ENCODE data around the gene CREB3L2.

Gene CREB3L2

DNA sequence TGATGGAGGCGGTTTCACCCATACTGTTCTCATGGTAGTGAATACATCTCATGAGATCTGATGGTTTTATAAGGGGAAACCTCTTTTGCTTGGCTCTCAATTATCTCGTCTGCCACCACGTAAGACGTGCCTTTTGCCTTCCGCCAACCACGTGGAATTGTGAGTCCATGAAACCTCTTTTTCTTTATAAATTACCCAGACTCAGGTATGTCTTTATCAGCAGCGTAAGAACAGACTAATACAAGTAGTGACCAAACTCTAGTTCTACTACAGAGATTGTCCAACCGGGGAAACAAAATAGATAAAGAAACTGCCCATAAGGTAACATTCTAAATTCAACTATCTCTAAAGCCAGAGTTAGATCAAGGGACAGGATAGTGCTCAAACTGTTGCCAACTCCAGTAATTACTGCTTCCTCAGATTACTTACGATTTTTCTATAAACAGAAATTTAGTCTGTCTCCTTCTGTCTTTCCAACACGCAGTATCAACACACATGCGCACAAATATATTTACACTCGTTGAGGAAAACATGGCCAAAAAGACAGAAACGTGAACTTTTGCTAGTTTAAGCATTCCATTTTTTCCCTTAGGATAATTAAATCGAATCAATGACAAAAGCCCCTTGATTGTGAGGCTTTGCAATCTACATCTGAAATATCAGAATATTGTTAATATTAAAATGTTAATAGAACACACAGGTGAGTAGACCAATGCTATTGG lies 36.9 kb downstream of the CREB3L2 start:
- Histone ChIP-seq H3K27me3 (ENCODE audit: control insufficient read depth, insufficient read depth, low read length, poor library complexity, severe bottlenecking) (no peaks in the 10 kb centered on the region), H3K4me3 (ENCODE audit: insufficient read depth, low read depth, low read length) (no peak overlapping the region), H3K36me3 (ENCODE audit: control insufficient read depth, insufficient read depth, low read length) (no peaks in the 10 kb centered on the region), H3K4me1 (ENCODE audit: control insufficient read depth, insufficient read depth, low read length) (no peaks in the 10 kb centered on the region), H3K27ac (ENCODE audit: insufficient read depth, low read depth, low read length, poor library complexity, severe bottlenecking) (no peak overlapping the region), H3K9me3 (ENCODE audit: control insufficient read depth, low read length) (no peaks in the 10 kb centered on the region)
- WGBS, 2 experiments, result 94 to 95% methylated on average over 14 of the region's 14 CpGs

DNA sequence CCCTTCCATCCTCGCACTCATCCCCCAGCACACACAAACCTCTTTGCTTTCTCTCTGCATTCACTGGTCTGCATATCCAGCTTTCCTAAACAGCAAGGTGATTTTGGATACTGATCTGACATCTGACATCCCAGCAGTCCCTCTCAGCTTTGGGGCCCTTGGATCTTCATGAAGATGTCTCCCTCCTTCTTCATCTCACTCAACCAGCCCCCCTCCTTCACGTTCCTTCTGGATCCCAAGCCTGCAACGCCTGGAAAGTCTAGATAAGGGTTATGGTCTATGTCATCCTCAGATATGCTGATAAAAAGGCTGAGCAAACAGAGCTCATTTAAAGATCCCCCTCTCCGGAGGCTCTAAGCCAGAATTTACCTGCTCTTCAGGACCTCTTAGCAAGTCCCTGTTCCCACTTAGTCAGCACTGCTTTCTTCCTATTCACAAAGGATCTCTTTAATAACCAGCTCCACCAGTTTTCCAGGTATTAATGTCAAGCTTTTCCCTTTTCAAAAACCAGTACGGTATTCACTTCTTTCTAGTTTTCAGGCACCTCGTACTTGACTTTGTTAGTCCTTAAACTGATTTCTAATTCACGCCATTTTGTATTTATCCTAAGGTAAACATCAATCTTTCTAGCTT lies 38.9 kb downstream of the CREB3L2 start:
- H3K9me3 ChIP-seq (ENCODE audit: control insufficient read depth, low read length), result no peaks in the 10 kb centered on the region
- H3K36me3 ChIP-seq (ENCODE audit: control insufficient read depth, insufficient read depth, low read length), result no peaks in the 10 kb centered on the region
- no peak overlapping the region for H3K27ac ChIP-seq (ENCODE audit: insufficient read depth, low read depth, low read length, poor library complexity, severe bottlenecking)
- H3K4me3 ChIP-seq (ENCODE audit: insufficient read depth, low read depth, low read length), result no peak overlapping the region
- 93 to 95% methylated on average over 7 of the region's 7 CpGs for WGBS, 2 experiments
- no peaks in the 10 kb centered on the region for H3K4me1 ChIP-seq (ENCODE audit: control insufficient read depth, insufficient read depth, low read length)
- H3K27me3 ChIP-seq (ENCODE audit: control insufficient read depth, insufficient read depth, low read length, poor library complexity, severe bottlenecking), result no peaks in the 10 kb centered on the region

DNA sequence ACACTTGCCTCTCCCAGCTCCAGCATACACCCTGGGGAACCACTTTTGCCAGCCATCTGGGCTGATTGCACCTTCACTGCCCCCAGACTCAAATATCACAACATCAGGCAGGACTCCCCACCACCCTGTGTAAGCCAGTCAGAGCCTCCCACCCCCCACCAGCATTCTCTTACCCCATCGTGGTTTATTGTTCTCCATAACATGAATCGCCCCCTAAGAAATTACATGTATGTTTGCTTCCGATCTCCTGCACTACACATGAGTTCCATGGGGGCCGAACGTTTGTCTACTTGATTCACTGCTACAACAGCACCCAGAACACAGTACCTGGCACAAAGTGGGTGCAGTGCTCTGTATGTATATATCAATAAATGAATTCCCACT lies 39.4 kb downstream of the CREB3L2 start:
- Histone ChIP-seq H3K27ac (ENCODE audit: insufficient read depth, low read depth, low read length, poor library complexity, severe bottlenecking) (no peak overlapping the region), H3K4me3 (ENCODE audit: insufficient read depth, low read depth, low read length) (no peak overlapping the region), H3K9me3 (ENCODE audit: control insufficient read depth, low read length) (no peaks in the 10 kb centered on the region), H3K4me1 (ENCODE audit: control insufficient read depth, insufficient read depth, low read length) (no peaks in the 10 kb centered on the region), H3K36me3 (ENCODE audit: control insufficient read depth, insufficient read depth, low read length) (no peaks in the 10 kb centered on the region), H3K27me3 (ENCODE audit: control insufficient read depth, insufficient read depth, low read length, poor library complexity, severe bottlenecking) (no peaks in the 10 kb centered on the region)
- 93 to 95% methylated on average over 5 of the region's 5 CpGs for WGBS, 2 experiments

DNA sequence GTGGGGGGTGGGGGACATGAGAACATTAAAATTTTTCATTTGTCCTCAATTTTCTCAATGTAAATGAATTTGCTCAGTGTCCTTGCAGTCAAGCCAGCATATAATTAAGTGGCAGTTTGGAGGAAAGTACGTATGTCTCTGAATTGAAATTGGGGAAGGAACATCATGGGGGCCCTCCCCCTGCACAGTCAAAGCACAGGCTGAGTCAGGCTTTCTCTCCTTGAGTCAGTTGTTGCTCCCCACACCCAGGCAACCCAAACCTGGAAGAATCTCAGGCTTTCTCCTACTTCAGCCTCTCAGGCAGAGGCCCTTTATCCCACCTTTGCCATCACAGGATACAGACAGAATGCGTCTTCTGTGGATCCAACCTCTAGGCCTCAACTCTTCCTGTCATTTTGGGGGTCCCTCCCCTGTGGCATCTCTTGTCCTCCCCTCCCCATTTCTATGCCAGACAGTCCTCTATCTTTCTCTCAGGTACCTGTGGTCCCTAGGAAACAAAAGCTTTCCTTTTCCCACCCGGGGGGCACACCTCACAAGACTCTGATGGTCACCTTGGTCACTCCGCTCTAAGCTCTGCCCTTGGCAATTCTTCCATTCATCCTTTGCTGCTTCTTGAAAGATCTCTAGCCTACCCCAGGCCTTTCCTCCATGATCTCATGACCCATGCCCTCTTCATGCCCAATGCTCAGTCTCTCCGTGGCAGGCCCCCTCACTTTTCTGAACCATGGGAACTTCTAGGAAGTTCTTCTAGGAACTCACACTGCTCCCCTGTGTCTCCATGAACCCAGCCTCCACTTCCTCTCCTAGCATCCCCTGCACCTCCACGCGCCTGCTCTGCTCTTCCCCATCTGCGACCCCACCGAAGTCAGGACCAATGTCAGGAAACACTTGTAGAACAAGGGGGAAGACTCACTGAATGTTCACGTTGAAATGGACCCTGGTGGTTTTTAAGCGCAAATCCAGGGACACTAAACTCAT lies 40.4 kb downstream of the CREB3L2 start:
- H3K4me1 ChIP-seq (ENCODE audit: control insufficient read depth, insufficient read depth, low read length), result no peaks in the 10 kb centered on the region
- no peaks in the 10 kb centered on the region for H3K9me3 ChIP-seq (ENCODE audit: control insufficient read depth, low read length)
- WGBS, 2 experiments, result 95 to 97% methylated on average over 11 of the region's 11 CpGs
- no peak overlapping the region for H3K4me3 ChIP-seq (ENCODE audit: insufficient read depth, low read depth, low read length)
- H3K27me3 ChIP-seq (ENCODE audit: control insufficient read depth, insufficient read depth, low read length, poor library complexity, severe bottlenecking), result no peaks in the 10 kb centered on the region
- H3K36me3 ChIP-seq (ENCODE audit: control insufficient read depth, insufficient read depth, low read length), result no peaks in the 10 kb centered on the region
- no peak overlapping the region for H3K27ac ChIP-seq (ENCODE audit: insufficient read depth, low read depth, low read length, poor library complexity, severe bottlenecking)

DNA sequence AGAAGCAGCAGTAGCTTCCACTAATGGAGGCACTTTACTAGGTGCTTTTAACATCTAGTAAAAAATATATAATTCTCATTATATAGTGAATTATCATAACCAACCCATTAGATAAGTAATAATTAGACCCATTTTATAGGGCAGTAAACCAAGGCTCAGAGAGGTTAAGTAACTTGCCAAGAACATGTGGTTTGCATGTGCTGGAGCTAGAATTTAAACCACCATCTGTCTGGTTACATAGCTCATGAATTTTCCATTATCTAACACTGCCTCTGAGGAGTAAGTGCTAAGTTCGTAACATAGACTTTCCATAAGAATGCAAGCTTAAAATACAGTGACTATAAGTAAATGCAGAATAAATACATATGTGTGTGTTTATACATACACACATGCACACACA lies 41.9 kb downstream of the CREB3L2 start:
- peaks cover 2% of the 10 kb centered on the region for H3K4me1 ChIP-seq (ENCODE audit: control insufficient read depth, insufficient read depth, low read length)
- H3K27me3 ChIP-seq (ENCODE audit: control insufficient read depth, insufficient read depth, low read length, poor library complexity, severe bottlenecking), result no peaks in the 10 kb centered on the region
- no peak overlapping the region for H3K4me3 ChIP-seq (ENCODE audit: insufficient read depth, low read depth, low read length)
- H3K9me3 ChIP-seq (ENCODE audit: control insufficient read depth, low read length), result no peaks in the 10 kb centered on the region
- H3K36me3 ChIP-seq (ENCODE audit: control insufficient read depth, insufficient read depth, low read length), result no peaks in the 10 kb centered on the region
- 80 to 100% methylated on average over 1 of the region's 1 CpG for WGBS, 2 experiments
- no peak overlapping the region for H3K27ac ChIP-seq (ENCODE audit: insufficient read depth, low read depth, low read length, poor library complexity, severe bottlenecking)

DNA sequence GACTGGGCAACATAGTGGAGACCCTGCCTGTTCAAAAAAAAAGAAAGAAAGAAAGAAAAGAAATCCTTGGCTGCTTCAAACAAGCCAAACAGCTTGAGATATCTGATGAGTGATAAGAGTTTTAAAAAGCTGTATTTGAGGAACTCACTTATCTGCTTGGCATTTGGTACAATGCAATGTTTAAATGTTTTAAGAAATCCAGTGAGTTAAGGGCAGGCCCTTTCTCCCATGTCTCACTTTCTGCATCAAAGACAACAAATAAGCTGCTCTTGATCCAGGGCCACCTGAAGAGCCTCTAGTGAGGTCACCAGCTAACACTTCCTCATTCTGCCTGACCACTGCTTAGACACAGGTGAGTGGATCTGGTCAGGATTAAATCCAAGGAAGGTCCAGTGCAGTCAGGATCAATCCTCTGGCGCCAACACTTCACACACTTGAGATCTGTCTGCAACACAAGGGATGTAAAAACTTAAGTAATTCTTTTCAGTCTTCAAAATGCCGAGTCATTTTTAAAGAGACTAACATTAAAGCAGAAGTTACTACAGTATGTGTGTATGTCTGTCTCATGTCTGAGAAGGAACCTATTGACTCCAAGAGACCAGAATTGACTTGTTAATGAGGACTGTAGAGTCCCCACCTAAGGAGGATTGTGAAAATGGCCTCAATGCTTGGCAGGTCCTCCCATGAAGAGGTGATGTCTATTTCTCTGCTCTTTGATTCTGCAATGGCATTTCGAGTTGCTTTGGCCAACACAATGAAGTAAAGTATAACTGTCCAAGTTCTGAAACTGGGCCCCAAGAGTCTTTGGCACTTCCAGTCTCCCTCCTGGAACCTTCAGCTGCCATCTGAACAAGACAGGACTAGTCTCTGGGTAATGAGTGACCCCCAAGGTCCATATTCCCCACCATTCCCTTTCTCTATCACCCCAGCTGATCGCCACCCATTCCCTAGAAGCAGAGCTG lies 43.1 kb downstream of the CREB3L2 start:
- Histone ChIP-seq H3K9me3 (ENCODE audit: control insufficient read depth, low read length) (no peaks in the 10 kb centered on the region), H3K4me3 (ENCODE audit: insufficient read depth, low read depth, low read length) (no peak overlapping the region), H3K4me1 (ENCODE audit: control insufficient read depth, insufficient read depth, low read length) (peaks cover 13% of the 10 kb centered on the region), H3K27me3 (ENCODE audit: control insufficient read depth, insufficient read depth, low read length, poor library complexity, severe bottlenecking) (no peaks in the 10 kb centered on the region), H3K36me3 (ENCODE audit: control insufficient read depth, insufficient read depth, low read length) (no peaks in the 10 kb centered on the region), H3K27ac (ENCODE audit: insufficient read depth, low read depth, low read length, poor library complexity, severe bottlenecking) (no peak overlapping the region)
- whole genome bisulfite sequencing, 2 experiments, result 93 to 97% methylated on average over 4 of the region's 4 CpGs

DNA sequence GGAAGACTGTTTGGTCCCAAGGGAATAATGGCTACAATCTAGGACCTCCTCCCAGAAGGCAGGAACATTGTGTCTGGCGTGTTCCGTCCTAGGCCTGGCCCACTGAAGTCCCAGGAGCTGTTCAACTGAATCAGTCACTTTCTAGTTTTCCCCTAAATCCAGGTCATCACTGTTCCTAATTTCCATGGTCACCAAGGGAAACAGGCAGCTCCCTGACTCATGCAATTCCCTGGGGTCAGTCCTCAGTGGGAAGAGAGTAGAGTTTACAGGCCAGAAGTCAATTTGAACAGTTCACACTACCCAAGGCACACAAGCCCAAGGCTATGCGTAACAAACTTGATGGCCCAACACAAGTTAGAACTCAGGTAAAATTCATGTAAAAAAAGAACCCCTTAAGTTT lies 44.0 kb downstream of the CREB3L2 start:
- no peak overlapping the region for H3K4me3 ChIP-seq (ENCODE audit: insufficient read depth, low read depth, low read length)
- 97% methylated on average over 3 of the region's 3 CpGs for WGBS, 2 experiments

DNA sequence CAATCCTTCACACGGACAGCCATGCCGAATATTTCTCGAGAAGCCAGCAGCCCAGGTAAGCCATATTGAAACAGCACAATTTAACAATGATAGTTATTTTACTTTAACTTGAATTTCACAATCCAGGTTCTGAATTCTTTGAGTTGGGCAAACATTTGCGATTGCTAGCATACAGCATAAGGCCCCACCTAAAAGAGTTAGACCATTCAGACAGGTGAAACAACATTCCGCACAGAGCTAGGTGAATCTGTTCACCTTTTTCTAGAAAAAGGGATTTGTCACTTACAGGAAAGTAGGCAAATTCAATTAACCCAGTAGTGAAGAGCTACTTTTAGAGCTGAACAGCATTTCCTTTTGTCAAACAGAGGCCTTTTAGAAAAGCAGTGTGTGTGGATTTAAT lies 45.3 kb downstream of the CREB3L2 start:
- no peaks in the 10 kb centered on the region for H3K27me3 ChIP-seq (ENCODE audit: control insufficient read depth, insufficient read depth, low read length, poor library complexity, severe bottlenecking)
- H3K4me1 ChIP-seq (ENCODE audit: control insufficient read depth, insufficient read depth, low read length), result peaks cover 20% of the 10 kb centered on the region
- 94 to 95% methylated on average over 5 of the region's 5 CpGs for WGBS, 2 experiments
- H3K4me3 ChIP-seq (ENCODE audit: insufficient read depth, low read depth, low read length), result no peak overlapping the region
- H3K9me3 ChIP-seq (ENCODE audit: control insufficient read depth, low read length), result no peaks in the 10 kb centered on the region
- no peaks in the 10 kb centered on the region for H3K36me3 ChIP-seq (ENCODE audit: control insufficient read depth, insufficient read depth, low read length)
- H3K27ac ChIP-seq (ENCODE audit: insufficient read depth, low read depth, low read length, poor library complexity, severe bottlenecking), result no peak overlapping the region

More for the DNA sequence above, 44.0 kb downstream of the CREB3L2 start:
- H3K27me3 ChIP-seq (ENCODE audit: control insufficient read depth, insufficient read depth, low read length, poor library complexity, severe bottlenecking), result no peaks in the 10 kb centered on the region
- H3K27ac ChIP-seq (ENCODE audit: insufficient read depth, low read depth, low read length, poor library complexity, severe bottlenecking), result no peak overlapping the region
- H3K9me3 ChIP-seq (ENCODE audit: control insufficient read depth, low read length), result no peaks in the 10 kb centered on the region
- H3K4me1 ChIP-seq (ENCODE audit: control insufficient read depth, insufficient read depth, low read length), result peaks cover 20% of the 10 kb centered on the region
- no peaks in the 10 kb centered on the region for H3K36me3 ChIP-seq (ENCODE audit: control insufficient read depth, insufficient read depth, low read length)

DNA sequence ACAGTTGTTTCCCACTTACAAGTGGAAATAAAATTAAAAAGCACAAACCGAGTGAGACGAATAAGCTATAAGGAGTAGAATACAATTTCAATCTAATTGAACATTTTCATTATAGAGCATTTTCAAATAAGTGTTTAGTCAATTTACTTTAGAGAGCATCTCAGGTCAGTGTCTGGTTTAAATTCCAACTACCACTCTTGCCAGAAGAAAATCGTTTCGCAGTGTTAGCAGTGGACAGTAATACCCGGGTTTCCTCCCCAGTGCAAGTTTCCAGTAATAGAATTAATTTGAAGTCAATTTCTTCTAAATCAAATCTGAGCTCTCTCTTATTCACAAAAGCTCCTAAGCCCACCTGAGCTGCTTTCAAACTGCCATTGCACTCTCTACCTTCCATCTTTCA lies 45.7 kb downstream of the CREB3L2 start:
- no peaks in the 10 kb centered on the region for H3K27me3 ChIP-seq (ENCODE audit: control insufficient read depth, insufficient read depth, low read length, poor library complexity, severe bottlenecking)
- H3K27ac ChIP-seq (ENCODE audit: insufficient read depth, low read depth, low read length, poor library complexity, severe bottlenecking), result no peak overlapping the region
- H3K36me3 ChIP-seq (ENCODE audit: control insufficient read depth, insufficient read depth, low read length), result no peaks in the 10 kb centered on the region
- H3K4me1 ChIP-seq (ENCODE audit: control insufficient read depth, insufficient read depth, low read length), result peaks cover 20% of the 10 kb centered on the region
- no peaks in the 10 kb centered on the region for H3K9me3 ChIP-seq (ENCODE audit: control insufficient read depth, low read length)
- no peak overlapping the region for H3K4me3 ChIP-seq (ENCODE audit: insufficient read depth, low read depth, low read length)
- 97% methylated on average over 3 to 5 of the region's 5 CpGs for WGBS, 2 experiments

All from ectodermal cell (in vitro differentiated cells).